T-helper 9 cell (primary cell): ENCODE results near the gene SLC24A2.
"Not testable (repeated sequence)": the region's sequence is repeated elsewhere in the genome, so short reads cannot be mapped to it uniquely, and the experiment has no call there.

Source experiments
- DNase-seq: peaks from one replicate; pipeline ENCODE4 v3.0.0-alpha.2; 2020
- total RNA-seq, 2 donors: gene quantifications; one replicate each; lab custom pipeline; 2026; lab: John Stamatoyannopoulos, UW

The SLC24A2 gene
- 0 reads per million in 2 donors for total RNA-seq

DNA sequence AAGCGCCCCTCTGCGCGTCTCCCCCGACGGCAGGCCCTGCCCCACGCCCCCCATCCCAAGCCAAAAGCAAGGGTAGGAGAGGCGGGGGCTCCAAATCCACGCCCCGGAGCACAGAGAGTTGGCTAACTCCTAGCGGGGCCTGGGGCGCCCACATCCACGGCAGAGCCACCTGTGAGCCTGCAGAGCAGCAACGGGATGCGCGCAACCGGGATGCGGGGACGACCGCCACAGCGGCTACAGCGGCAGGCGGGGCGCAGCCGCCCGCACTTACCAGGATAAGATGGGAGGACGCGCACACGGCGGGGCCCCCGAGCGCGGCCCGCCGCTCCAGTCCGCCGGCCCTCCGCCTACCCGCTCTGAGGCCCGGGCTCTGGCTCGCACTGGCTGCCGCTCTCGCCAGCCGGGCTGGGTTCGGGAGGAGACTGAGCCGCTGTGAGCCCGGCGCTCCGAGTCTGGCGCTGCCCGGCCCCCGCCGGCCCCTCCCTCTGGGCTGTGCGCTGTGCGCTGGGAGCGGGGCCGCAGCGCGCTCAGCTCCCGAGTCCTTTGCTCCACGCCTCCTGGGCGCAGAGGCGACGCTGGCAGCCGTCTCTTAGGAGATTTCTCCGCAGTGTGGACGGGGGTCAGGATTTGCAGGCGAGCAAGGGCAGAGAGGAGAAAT is at the start of gene SLC24A2:
TSS of gene SLC24A2 (minus strand) at position 424 of the 658 bp plus-strand sequence.
- DNase-seq, result no peak

DNA sequence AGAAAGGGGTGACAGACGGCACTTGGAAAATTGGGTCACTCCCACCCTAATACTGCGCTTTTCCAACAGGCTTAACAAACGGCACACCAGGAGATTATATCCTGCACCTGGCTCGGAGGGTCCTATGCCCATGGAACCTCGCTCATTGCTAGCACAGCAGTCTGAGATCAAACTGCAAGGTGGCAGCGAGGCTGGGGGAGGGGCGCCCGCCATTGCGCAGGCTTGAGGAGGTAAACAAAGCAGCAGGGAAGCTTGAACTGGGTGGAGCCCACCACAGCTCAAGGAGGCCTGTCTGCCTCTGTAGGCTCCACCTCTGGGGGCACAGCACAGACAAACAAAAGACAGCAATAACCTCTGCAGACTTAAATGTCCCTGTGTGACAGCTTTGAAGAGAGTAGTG is 44.5 kb upstream of the SLC24A2 start:
- DNase-seq, result not testable (repeated sequence)

DNA sequence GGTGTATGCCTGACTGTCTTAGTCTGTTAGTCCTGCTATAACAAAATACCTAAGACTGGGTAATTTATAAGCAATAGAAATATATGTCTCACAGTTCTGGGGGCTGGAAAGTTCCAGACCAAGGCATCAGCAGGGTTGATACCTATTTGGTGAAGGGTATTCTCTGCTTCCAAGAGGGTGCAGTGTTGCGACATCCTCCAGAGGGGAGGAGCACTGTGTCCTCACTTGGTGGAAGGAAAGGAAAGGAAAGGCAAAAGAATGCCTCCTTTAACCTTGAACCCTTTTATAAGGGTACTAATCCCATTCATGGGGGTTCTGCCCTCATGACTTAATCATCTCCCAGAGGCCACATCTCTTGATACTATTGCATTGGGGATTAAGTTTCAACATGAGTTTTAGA is 42.0 kb upstream of the SLC24A2 start:
- DNase-seq, result no peak

DNA sequence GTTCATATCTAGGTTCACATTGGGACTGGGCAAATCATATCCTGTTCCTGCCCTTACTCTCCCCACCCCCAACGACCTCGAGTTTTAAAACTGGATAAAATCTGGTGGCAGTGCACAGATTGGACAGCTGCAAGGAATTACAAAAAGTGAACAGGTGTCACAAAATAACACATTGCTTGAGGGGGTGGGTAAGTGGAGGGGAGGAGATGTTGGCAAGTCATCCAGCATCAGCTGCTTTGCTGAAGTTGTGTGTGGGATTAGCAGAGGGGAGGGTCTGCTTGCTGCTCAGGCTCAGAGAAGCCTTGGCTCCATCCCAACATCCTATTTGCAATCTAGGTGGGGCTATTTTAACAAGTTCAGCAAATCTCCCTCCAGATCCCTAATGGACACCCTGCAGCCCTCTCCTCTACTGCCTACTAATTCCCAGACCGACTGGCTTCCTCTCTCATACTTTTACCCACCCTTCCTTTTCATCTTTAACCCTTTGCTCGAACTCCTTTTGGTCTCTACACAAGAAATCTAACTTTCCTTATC is 39.8 kb upstream of the SLC24A2 start:
- no peak for DNase-seq

DNA sequence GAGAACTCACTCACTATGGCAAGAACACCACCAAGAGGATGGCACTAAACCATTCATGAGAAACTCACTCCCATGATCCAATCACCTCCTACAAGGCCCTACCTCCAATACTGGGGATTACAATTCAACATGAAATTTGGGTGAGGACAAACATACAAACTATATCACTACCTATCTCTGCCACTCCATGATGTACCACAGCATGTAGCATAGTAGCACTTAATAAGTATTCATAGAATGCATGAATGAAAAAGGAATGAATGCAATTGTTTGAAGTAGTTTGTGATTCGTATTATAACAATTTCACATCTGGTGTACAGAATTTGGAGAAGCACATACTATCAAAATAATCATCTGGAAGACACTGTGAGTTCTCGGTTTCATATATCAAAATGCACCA is 27.9 kb upstream of the SLC24A2 start:
- no peak for DNase-seq

DNA sequence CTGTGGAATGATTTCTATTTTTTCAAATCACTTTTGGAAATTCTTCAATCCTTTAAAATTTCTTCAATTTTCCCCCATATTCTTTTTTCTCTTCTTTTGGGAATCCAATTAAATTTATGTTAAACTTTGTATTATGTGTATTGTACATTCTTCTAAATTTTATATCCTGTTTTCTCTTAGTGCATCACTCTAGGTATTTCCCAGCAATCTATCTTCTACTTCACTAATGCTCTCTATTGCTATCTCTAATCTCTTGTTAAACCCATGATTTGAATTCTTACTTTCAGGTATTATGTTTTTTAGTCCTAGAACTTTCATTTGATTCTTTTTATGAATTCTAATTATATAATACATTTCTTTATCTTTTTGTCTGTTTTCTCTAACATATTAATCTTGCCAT is 23.4 kb upstream of the SLC24A2 start:
- no peak for DNase-seq

DNA sequence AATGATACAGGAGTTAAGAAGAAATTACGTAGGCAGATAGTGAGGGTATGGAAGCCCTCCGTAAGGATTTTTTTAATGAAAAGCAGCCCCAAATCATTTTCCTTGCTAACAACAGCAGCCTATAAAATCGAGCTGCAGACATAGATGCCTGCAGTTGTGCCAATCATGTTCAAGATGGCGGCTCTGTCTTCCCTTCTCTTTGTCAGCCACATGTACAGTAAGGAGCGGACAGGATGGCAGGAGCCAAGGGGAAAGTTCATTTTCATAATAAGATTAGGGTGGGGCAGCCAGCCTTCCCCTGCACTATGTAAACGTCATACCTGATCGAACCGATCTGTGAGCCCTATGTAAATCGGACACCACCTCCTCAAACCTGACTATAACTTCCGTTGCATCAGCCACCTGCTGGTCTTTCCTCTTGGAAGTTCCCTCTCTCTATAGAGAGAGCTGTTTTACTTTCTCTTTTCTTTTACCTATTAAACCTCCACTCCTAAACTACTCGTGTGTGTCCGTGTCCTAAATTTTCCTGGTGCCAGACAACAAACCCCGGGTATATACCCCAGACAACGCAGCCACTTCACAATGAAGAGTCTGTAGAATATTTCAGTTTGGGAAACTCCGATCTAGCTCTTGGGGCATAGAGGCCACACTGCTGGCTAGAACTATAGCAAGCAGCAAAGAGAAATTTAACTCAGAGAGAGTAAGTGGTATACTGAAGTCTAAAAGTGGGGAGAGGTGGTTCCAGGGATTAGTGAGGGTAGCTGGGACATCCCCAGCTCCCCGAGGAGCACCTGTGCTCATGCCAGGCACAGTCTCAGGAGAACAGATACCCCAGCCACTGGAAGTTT is 20.8 kb upstream of the SLC24A2 start:
- DNase-seq, result no peak

DNA sequence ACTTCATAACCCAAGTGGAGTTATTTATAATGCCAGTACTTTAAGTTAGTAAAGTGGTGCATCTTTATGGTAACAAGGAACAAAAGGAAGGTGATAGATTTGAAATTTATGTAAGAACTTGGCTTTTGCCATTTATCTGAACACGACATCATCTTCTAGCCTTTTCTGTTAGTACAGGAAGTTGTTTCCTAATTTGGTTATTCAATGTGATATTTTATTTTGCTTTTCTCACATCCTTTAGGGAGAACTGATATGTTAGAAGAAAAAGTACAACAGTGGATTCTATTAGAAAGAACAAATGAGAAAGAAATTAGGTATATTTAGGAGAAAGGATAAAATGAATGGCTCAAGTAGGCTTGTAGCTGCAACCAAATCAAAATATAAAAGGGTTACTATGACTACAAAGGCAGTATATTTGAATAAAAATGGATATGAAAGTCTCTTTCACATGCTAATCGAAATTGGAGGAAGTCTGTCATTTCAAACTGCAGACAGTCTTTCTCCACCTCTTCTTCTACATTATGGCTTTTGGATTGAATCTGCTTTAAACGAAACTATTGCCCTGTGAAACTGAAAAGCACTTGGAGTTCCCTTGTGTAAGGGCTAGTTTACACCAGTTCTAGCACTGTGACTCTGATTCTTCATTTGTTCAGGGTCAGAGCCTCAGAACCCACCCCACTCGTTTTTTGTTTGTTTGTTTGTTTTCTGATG is 18.5 kb upstream of the SLC24A2 start:
- no peak for DNase-seq

DNA sequence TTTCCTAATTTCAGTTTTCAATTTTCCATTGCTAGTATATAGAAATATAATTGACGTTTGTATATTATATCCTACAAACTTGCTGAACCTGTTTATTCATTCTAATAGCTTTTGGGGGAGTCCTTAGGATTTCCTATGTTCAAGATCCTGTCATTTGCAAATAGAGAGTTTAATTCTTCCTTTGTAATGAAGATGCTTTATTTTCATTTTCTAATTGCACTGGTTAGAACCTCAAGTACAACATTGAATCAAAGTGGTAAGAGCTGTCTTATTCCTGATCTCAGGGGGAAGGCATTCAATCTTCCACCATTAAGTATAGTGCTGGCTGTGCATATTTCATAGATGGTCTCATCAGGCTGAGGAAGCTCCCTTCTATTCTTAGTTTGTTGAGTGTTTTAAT is 15.6 kb upstream of the SLC24A2 start:
- no peak for DNase-seq

DNA sequence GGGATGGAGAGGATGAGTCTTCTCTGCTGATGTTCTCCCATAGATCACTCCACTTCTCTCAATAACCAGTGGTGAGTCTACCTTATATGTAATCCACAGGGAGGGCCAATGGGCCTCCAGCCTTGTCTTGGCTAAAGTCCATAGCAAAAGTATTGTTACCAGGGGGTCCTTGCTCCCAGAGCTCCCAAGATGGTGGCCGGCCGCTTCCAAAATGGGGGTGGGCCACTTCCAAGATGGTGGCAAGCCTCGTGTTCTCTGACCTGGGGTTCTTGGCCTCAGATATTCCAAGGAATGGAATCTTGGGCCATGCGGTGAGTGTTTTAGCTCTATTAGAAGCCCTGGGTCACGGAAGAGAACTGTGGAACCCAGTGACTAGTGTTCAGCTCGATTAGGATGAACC is 12.0 kb upstream of the SLC24A2 start:
- no peak for DNase-seq

DNA sequence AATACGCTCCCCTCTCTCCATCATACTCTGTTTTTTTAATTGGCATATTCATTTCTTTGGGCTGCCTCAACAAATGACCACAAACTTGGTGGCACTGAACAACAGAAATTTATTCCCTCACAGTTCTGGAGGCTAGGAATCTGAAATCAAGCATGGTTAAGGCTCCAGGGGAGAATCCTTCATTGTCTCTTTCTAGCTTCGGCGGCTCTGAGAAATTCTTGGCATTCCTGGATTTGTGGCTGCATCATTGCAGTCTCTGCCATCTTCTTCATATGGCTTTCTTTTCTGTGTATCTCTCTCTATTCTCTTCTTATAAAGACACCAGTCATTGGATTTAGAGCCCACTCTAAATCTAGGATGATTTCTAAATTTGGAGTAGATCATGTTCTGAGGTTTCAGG is 10.9 kb upstream of the SLC24A2 start:
- DNase-seq, result no peak

DNA sequence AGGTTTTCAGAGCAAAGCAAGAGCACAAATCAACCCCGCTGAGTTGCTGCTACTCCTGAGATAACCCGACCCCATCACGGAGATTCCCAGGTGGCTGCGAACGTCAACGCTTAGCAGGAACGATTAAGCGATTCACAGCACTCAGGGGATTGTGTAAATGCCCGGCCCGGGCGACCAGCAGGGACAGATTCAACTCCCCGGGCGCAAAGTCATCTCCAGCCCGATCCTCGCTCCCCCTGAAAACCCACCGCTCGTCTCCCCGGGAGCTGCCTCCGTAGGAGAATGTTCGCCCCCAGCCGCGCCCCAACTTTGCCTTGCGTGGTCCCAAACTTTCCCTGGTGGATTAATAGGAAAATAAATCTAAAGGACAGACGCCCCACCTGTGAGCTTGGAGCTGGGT is 685 bp downstream of the SLC24A2 start:
- DNase-seq, result no peak

DNA sequence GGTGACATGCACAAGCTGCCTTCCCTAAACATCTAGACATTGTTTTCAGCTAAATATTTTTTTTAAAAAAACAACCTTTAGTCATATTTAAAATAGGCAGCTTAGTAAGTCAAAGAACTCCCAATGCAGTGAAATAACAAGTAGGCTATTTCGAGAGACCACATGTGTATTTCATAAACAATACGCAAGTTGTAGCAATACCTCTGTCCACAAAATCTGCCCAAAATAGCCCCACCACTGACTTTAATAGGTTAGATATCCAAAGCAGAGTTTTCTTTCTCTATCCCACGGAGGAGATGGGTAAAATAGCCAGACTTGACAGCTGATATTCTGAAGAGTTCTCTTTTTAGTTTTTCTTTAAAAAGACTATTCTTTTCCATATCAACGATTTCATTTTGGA is 1.2 kb downstream of the SLC24A2 start:
- no peak for DNase-seq

DNA sequence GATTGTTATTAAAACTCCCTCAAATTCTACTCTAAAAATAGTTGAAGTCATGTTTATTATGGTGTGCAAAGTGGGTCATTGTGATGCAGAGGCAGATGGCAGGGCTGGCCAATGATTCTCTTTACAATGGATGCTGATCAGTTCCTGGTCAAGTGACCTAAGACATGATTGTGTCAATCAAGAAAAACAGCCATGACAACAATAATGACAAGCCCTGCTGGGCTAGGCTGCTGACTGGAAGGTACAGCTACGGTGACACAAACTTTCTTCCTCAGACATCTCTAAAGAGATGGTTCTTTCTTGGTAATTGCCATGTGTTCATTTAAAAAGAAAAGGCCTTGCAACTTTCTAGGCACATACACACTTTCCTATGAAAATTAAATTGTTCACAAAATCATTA is 3.6 kb downstream of the SLC24A2 start:
- no peak for DNase-seq

DNA sequence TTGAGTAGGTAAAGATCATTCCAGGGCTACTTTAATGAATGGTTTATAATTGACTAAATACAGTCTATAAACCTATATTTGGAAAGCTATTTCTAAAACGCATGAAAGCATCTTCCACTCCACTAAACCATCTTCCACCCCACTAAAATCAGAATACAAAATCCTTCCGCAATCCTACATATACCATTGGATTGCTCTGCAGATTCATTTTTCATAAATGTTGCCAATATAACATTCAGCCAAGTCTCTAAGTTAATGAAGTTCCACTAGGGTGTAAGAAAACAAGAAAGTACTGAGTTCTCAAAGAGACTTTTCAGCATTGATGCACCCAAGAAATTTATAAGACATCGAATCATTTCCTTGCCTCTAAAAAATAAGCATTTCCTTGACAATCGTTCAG is 4.7 kb downstream of the SLC24A2 start:
- DNase-seq, result no peak

DNA sequence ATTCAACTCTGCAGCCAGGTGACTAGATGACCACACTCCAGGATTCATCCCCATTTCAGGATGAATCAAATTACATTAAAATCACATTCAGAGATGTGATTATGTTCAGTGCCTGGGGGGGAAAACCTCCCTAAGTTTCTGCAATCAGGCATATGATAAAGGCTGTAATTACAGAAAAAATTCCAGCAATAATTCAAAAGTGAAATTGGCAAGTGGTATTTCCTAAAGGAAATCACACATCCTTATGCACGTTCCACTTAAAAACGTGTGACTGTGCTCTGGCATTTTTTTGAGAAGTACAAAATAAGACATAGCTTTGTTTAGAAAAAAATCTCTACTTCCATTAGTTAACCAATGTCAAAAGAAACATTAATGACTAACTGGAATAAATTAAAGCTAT is 5.3 kb downstream of the SLC24A2 start:
- no peak for DNase-seq

DNA sequence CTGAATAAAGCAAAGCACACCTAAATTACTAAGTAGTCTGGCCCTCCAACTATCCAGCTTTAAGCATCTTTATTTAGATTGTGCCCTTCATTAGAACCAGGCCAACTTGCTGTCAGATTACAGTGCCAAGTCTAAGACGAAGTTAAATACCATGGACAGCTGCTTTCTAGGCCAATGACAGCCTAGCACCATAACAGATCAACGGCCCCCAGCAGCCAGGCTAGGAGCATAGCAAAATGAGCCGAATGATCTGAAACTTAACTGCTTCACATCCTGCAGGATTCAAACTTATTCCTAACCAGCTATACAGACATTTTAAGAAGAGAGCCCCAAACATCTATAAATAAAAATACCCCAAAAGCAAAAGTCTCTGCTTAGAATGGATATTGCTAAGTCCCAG is 6.8 kb downstream of the SLC24A2 start:
- DNase-seq, result no peak

DNA sequence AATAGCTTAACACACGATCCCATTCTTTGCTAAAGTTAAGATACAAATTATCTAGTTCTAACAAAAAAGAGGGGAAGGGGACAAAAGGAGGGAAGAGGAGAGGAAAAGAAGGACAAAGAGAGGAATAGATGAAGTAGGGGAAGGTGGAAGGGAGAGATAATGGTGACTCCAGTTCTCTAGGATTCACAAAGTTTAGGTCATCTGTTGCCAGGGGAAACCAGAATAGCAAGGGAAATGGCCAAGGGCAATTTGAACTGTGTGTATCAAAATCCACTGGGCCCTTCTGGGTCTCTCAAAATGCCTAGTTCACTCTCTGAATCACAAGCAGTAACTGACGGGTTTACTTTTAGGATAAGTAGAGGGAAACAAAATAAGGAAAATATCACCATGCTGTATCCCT is 7.6 kb downstream of the SLC24A2 start:
- no peak for DNase-seq

DNA sequence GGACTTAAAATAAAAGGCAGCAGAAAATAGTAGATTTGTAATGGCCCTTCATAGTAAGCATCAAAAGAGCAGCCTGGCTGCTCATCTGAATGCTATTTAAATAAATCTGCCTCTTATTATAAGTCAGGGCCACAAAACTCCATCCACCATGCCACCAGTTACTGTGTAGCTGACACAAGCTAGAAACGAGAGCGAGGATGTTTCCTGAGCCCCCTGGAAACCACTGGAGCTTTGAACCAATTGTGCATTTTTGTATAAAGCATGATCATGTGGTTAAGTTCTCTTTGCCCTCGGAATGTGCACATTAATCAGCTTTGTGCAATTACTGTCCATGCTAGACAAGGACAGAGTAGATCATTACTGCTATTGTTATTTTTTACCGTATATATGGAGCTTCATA is 17.4 kb downstream of the SLC24A2 start:
- DNase-seq, result no peak

DNA sequence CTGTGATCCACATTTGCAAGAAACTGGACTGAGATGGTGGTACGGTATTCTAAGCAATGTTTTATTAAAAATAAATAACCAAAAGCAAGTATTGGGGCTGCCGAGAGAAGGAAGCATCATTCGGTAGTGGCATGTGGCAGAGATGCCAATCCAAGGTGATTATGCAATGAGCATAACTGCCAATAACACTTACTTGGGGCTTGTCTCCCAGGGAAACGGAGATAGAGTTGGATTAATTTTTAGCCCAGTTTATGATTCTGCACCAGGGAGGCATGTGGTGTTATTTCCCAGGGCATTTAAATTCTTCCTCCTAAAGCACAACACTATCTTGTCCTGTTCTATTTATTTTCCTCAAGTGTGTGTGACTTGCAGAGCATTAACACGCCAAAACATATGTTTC is 17.9 kb downstream of the SLC24A2 start:
- no peak for DNase-seq

DNA sequence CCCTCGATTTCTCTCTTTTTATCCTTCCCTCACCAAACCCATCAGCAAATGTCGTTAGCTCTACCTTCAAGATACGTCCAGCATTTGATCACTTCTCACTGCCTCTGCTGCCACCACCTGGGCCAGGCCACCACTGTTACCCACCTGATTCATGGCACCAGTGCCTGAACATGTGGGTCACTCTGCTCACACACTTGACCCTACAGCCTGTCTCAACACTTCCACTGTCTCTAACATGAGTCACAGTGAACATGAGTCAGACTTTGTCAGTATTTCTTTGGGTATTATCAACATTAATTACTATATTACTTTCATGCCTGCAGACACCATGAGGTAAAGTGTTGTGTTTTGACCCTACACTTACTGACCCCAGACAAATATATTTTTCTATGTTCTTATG is 19.6 kb downstream of the SLC24A2 start:
- no peak for DNase-seq

DNA sequence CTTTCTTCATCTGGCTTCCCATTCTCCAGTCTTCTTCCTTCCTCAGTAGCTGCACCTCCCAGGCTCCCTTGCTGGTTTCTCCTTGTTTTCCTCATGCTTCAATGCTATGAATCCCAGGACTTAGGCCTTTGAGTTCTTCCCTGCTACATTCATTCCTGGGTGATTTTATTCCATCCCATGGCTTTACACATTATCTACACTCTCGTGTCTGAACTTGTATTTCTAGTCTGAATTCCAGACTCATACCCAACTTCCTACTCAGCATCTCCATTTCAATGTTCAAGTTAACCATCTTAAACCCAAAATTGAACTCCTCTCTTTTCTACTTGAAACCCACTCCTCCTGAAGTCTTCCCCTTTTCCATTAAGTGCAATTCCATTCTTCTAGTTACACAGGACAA is 20.0 kb downstream of the SLC24A2 start:
- no peak for DNase-seq

DNA sequence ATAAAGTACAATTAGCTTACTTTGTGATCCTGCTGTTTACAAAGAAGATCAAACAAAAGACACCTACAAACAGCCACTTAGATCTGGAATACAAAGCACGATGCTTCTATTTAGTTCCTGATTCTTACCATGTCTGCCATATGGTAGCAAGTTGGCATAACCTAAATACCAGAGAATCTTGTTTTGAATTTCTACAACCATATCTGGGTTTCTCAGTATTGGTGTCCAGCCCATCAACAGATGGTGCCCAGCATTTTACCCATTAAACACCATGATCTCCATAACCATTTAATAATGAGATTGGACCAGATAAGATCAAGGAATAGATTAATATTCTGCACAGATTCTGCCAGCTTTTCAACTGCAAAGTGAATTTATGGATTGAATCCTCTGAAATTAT is 29.8 kb downstream of the SLC24A2 start:
- no peak for DNase-seq

DNA sequence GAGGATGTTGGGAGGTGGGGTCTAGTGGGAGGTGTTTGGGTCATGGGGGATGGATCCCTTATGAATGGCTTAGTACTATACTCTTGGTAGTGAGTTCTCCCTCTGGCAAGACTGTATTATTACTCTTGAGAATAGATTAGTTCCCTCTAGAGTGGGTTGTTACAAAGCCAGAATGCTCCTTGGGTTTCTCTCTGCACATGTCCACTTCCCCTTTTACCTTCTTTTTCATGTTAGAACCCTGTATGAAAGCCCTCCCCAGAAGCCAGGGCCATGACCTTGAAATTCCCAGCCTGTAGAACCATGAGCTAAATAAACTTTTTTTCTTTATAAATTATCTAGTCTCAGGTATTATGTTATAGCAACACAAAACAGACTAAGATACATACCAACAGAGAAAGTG is 31.1 kb downstream of the SLC24A2 start:
- DNase-seq, result no peak
